DMS 273 treated with DMSO at 0.1 percent for 48 hours (cell line): ENCODE data around the gene SUPT6H.
"Not testable (repeated sequence)": the region's sequence is repeated elsewhere in the genome, so short reads cannot be mapped to it uniquely, and the experiment has no call there.

Experiments used
- DNase-seq: peaks from one replicate; lab custom pipeline; 2025; lab: John Stamatoyannopoulos, UW

SUPT6H gene

DNA sequence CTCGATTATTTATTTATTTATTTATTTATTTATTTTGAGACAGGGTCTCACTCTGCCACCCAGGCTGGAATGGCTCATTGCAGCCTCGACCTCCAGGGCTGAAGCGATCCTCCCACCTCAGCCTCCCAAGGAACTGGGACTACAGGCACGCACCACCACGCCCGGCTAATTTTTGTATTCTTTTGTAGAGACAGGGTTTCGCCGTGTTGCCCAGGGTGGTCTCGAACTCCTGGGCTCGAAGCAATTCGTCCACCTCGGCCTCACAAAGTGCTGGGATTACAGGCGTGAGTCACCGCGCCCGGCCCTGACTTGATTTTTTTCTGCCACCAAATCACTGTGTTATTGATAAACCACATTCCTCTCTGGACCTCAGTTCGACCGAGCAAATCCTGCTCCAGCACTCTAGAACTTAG is 57.0 kb downstream of the SUPT6H start:
- DNase-seq, result no peak

DNA sequence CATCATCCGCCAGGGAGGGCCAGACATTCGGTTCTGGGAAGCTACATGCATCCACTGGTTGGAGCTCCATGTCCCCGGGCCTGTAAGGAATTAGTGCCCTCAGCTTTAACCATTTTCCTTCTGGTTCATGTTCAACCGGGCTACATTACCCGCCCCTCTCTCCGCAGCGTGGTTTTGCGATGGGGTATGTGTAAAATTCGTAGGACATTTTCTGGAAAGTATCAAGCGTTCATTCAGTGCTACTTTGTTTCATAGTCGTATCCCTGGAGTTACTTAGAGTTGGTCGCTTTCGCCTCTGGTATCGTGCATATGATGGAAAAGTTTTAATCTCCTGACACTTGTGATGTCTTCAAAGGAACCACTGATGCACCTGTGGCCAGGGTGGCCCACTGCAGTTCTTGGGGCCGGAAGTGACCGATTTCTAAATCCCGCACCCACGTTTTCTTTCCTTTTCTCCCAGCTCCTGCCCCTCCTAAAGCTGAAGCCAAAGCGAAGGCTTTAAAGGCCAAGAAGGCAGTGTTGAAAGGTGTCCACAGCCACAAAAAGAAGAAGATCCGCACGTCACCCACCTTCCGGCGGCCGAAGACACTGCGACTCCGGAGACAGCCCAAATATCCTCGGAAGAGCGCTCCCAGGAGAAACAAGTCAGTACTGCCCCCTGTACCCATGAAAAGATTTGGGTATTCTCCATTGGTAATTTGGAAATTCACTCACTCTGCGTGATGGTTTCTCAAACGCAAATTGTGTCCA is 58.4 kb downstream of the SUPT6H start:
- DNase-seq, result no peak

DNA sequence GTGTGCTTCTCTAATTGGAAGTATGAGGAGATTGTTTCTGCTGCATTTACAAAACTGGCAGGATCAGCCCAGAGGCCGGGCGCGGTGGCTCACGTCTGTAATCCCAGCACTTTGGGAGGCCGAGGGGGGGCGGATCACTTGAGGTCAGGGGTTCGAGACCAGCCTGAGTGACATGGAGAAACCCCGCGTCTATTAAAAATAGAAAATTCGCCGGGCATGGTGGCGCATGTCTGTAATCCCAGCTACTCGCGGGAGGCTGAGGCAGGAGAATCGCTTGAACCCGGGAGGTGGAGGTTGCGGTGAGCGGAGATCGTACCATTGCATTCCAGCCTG is 59.0 kb downstream of the SUPT6H start:
- not testable (repeated sequence) for DNase-seq

DNA sequence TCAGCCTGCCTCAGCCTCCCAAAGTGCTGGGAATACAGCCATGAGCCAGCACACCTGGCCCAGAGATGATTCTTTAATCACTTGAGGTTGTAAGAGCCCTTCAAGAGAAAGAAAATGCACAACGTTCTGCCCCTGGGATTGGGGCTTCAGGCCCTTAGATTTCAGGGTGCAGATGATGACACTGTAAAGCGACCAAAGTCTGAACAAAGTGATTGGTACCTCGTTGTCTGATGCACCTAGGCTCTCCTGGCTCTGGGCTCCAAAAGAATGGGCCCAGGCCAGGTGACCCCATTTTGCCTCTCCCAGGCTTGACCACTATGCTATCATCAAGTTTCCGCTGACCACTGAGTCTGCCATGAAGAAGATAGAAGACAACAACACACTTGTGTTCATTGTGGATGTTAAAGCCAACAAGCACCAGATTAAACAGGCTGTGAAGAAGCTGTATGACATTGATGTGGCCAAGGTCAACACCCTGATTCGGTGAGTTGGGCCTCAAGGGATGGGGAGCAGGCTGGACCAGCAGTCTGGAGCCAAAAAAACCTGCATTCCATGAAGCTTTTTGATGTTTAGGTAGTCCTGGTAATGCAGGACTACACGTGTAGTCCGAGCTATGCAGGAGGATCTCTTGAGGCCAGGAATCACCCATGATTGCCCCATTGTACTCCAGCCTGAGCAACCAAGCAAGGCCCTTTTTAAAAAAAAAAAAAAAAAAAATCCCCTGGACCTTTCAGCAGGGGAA is 60.6 kb downstream of the SUPT6H start:
- no peak for DNase-seq

DNA sequence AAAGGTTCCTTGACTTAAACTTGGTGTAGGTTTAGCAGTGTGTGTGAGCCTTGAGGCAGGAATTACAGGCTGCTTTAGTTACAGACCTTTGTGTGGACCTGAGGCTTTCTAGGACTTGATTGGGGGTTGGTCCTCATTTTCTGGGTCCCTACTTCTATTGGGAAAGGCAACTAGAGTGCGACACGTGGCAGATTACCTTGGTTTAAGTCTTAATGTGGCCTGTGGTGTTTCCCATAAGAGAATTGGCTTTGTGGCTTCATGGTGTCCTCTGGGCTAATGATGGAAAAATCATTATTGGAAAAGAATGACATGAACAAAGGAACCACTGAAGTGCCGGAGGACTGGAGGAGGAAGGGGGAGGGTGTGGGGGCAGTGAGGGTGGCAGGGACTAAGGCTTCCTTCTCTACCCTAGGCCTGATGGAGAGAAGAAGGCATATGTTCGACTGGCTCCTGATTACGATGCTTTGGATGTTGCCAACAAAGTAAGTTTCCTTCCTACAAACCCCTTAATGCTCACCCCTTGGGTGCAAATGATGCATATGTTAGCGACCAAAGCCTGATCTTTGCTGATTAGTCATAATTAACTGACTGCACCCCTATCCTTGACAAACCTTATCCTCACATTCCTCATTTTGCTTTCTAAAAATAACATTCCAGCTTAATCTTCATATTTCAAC is 61.3 kb downstream of the SUPT6H start:
- no peak for DNase-seq

DNA sequence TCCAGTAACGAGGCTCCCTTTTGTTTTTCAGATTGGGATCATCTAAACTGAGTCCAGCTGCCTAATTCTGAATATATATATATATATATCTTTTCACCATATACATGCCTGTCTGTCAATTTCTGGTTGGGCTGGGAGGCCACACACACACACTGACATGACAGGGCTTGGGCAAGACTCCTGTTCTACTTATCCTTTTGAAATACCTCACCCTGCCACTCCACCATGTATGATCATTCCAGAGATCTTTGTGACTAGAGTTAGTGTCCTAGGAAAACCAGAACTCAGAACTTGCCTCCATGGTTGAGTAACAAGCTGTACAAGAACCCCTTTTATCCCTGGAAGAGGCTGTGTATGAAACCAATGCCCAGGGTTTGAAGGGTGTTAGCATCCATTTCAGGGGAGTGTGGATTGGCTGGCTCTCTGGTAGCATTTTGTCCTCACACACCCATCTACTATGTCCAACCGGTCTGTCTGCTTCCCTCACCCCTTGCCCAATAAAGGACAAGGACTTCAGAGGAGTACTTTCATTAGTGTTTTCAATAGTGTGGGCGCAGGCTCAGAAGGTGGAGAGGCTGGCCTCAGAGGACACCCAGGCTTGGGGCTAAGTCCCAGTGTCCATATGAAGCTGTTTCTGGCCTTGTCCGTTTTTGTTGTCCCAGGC is 62.0 kb downstream of the SUPT6H start:
- DNase-seq, result not testable (repeated sequence)

DNA sequence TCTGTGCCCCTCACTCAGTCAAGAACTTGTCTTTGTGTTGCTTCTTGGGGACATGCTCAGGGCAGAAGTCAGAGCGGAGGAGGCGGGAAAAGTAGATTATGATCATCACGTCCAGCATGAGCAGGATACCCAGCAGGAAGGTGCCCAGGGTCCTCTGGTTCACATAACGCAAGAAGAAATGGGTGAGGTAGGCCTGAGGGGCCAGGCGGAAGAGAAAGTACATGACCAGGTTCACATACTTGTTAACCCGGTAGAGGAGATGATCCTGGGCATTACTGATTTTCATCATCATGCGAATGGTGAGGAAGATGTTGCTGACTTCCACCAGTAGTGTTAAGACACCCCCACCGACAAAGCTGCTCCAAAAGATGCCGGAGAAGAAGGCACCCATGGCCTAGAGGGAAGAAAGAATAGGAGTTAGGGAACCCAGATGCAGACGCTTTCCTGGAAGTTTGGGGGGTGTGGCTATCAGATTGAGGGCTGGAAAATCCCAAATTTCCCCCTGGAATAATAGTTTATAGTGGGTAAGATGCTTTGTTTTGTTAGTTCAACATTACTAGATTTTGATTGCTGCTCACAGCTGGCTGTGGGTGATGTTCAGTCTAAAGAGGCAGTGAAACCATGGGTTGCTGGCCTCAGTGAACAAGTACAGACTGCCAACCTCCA is 62.6 kb downstream of the SUPT6H start:
- DNase-seq, result no peak

DNA sequence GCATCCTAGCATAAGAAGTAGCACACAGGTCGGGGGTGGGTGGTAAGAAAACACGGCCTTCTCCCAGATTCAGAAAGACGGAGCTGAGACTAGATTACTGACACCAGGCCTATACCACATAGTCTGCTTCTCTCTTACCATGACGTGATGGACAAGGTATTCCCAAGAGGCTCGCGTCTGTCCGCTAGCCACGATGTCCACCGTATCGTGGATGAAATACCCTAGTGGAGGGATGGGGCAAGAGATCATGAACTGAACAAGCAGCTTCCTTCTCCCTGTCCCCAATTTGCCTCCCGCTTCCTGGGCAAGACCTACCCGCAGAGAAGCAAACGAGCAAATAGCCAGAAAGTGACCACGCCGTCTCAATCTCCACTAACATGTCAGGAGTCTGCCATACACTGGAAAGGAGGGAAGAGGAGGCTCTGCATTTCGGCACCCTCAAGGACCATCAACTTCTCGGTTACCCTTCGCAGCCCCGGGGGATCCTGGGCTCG is 63.2 kb downstream of the SUPT6H start:
- peak; percentile 87 for DNase-seq

DNA sequence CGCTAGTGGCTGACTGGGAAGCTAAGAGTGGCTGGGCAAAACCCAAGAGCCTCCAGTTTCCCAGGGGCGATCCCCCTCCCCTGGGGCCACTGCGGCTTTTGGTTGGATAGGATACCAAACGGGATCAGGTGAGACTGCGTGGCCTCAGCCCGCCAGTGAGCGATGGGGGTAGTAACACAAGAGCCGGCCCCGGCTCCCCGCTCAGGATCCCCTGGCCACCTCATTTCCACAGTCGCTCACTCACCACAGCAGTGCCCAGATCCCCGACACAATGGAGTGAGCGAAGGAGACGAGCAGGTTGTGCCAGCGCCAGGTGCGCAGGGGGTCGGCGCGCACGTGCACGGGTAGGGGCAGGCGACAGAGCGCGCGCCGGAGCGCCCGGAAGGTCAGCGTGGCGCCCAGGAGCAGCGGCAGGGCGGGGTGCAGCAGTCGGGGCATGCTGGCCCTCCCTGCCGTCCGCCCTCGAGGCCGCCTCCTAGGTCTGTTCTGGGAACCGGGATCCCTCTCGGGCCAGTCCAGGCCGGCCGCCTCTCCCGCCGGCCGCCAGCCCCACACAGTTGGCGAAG is 63.7 kb downstream of the SUPT6H start:
- peak; percentile 88 for DNase-seq

DNA sequence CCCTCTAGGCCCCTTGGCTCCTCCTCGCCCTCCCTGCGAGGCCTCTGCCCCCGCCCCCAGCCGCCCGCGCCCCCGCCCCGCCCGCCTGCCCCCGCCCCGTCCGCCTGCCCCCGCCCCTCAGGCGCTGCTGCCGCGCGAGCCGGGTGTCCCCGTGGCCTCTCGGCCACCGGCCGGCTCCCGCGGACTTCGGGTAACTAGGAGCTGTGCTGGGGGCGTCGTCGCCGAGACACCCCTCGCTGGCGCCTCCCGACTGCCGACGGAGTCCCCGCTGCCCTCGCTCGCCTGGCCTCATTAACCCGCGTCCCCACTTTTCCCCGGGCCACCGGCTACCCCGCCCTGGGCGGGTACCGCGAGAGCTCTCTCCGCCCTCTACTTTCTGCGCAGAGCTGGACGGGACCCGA is 64.2 kb downstream of the SUPT6H start, which contains the start of gene TLCD1:
TSS of gene TLCD1 (minus strand) at position 8 of the 401 bp plus-strand sequence. CDS start 136 bp downstream, outside the sequence.
- no peak for DNase-seq

DNA sequence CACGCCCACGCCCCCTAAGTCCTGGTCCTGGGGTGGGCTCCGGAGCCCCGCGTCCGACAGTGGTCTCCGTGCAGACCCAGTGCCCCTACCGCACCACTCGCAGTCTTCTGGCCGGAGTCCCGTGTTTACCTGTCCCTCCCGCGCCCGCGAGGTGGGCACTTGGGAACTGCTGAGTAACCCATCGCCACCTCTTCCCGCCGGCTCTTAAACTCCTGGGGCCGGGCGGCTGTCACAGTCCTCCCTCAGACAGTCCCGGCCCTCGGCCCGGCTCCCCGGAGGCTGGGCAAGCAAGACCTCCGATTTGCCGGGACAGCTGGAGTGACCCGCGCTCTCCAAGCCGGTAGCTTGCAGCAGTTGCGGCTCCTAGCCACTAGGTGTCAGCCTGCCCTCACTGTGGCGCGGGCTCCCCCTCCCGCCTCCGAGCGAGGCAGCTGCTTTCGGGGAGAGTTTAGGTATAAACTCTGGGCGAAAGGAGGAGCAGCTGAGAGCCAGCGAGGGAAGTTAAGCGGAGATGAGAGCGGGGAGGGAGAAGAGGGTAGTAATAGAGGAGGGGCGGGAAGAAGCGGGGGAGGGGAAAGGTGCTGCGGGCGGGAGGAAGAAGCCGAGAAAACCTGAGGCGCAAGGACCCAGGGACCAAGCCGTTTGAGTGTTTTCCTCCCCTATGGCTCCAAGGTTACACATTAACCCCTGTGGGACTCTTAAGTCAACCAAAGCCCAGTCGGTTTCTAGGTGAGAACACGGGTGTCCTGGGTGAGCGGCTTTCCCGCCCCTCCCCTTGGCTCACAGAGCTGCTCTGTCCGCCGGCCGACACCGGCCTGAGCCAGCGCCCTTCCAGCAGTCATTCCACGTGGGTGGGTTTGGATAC is 64.9 kb downstream of the SUPT6H start:
- peak; percentile 95 for DNase-seq

DNA sequence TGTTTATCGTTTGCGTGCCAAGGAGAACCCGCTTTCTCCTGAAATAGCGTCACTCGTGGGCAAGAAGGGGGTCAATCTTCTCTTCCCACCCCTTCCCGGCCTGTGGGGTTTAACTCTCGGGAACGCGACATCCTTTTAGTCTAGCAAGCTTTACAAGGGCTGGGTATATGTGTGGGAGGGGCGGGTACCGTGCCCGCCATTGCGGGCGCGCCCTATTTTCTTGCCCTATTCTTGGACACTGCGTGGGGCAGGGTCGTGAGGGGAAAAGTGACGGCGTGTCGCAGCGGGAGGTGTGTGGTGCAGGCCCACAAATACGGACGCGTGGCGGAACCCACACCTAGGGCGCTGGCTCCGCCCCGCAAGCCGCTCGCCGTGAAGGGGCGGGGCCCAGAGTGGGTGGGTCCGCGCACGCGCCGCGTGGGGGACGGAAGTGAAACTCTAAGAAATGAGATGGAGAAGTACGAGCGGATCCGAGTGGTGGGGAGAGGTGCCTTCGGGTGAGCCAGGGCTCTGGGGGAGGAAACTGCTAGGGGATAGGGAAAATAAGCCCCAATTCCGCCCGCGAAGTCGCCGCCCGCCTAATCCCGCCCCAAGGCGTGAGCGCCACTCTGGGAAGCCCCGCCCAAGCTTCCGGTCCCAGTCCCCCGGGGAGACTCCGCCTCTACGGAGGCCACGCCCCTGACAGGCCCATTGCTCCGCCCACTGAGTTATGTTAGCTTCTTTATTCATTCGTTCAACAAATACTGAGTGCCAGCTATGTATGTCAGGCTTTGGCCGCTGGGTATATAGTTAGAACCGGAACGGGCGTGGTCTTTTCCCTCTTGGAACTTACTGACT is 66.6 kb downstream of the SUPT6H start, which contains the start of gene NEK8:
TSS of gene NEK8 (plus strand) at position 425 of the 837 bp plus-strand sequence. CDS start at position 451, 26 bp downstream.
- peak; percentile 62 for DNase-seq

DNA sequence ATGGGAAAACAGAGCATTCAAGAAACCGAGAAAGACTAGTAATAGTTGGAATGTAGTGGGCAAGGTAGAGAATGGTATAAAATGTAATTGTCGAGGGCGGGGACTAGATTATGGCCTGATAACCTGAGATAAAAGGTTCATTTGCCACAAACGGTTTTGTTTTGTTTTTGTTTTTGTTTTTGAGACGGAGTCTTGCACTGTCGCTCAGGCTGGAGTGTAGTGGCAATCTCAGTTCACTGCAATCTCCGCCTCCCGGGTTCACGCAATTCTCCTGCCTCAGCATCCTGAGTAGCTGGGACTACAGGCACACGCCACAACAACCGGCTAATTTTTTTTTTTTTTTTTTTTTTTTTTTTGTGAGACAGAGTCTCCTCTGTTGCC is 67.9 kb downstream of the SUPT6H start:
- DNase-seq, result no peak

DNA sequence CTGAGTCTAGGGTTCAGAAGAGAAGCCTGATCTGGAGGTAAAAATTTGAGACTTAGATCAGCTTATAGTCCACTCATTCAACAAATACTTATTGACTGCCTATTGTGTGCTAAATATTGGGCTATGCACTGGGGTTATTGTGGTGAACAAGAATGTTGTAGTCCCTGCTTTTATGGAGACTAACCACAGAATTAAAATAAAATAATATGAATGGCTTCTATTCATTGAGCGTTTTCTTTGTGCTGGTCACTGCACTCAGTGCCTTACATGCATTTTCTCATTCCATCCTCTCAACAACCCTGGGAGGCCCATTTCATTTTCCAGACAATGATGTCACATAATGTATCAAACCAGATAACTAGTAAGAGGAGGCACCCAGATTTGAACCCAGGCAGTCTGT is 71.3 kb downstream of the SUPT6H start:
- no peak for DNase-seq

DNA sequence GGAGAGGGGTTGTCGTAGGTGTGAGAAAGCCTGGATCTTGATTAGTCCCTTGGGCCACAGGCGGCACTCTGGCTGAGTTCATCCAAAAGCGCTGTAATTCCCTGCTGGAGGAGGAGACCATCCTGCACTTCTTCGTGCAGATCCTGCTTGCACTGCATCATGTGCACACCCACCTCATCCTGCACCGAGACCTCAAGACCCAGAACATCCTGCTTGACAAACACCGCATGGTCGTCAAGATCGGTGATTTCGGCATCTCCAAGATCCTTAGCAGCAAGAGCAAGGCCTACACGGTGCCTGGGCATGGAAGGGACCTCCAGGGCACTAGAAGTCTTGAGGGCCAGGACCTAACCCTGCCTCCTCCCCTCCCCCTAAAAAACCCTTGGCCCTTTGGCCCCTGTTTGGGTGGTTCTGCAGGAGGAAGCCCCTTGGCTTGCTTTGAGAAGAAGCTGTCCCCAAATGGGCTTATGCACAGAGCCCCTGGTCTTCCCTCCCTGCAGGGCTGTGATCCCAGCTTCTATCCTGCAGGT is 72.8 kb downstream of the SUPT6H start:
- DNase-seq, result no peak

DNA sequence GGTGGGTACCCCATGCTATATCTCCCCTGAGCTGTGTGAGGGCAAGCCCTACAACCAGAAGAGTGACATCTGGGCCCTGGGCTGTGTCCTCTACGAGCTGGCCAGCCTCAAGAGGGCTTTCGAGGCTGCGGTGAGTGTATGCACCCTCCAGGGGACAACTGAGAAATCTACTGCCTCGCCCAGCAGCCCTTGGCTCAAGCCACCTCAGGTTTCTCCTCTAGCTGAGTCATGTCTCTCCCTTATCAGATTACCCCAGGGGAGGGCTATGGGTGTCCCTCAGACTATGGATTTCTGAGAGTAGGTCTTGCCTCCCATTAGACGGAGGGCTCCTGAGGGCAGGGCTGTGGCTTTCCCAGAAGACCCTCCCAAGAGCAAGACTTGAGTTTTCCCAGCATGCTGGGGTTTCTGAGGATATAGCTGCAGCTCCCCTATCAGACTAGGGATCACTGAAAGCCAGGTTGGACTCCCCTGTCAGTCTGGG is 73.3 kb downstream of the SUPT6H start:
- DNase-seq, result no peak

DNA sequence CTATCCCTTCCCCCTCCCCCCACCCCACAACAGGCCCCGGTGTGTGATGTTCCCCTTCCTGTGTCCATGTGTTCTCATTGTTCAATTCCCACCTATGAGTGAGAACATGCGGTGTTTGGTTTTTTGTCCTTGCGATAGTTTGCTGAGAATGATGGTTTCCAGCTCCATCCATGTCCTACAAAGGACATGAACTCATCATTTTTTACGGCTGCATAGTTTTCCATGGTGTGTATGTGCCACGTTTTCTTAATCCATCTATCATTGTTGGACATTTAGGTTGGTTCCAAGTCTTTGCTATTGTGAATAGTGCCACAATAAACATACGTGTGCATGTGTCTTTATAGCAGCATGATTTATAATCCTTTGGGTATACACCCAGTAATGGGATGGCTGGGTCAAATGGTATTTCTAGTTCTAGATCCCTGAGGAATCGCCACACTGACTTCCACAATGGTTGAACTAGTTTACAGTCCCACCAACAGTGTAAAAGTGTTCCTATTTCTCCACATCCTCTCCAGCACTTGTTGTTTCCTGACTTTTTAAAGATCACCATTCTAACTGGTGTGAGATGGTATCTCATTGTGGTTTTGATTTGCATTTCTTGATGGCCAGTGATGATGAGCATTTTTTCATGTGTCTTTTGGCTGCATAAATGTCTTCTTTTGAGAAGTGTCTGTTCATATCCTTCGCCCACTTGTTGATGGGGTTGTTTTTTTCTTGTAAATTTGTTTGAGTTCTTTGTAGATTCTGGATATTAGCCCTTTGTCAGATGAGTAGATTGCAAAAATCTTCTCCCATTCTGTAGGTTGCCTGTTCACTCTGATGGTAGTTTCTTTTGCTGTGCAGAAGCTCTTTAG is 74.1 kb downstream of the SUPT6H start:
- not testable (repeated sequence) for DNase-seq

DNA sequence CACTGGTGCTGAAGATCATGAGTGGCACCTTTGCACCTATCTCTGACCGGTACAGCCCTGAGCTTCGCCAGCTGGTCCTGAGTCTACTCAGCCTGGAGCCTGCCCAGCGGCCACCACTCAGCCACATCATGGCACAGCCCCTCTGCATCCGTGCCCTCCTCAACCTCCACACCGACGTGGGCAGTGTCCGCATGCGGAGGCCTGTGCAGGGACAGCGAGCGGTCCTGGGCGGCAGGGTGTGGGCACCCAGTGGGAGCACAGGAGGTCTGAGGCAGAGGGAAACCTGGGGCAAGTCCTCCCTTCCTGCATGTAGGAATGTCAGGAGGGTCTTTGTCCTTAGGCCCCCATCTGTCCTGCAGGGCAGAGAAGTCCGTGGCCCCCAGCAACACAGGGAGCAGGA is 75.3 kb downstream of the SUPT6H start:
- no peak for DNase-seq
